ENCODE measurements around the gene RPP38. TPM values are rescaled to one million over a fixed set of nuclear protein-coding genes. Genes with fewer than 3 reads are reported as not detected.
A peak's percentile ranks its signal among the peaks of the same experiment; 100 is the strongest.

RPP38 gene
- total and polyA plus RNA-seq, 12 donors: 11.1 to 24.9 (median 13.6) TPM

- Histone ChIP-seq H3K27ac (peak overlapping the region in 1 of 5 donors; percentile 21), H3K4me1 (replicated peaks in 1 of 2) (peaks cover 9 to 29% of the 10 kb centered on the region in 2 donors), H3K36me3 (replicated peaks in 1 of 2) (peaks cover 0 to 27% of the 10 kb centered on the region in 2 donors), H3K9me3 (replicated peaks in 1 of 3) (no peaks in the 10 kb centered on the region), H3K27me3 (no peaks in the 10 kb centered on the region), H3K4me3 (no peak overlapping the region)
- no peak for DNase-seq
- WGBS, 4 donors: 59 to 79% (median 62%) methylated on average over 4 of the region's 4 CpGs
- TF ChIP-seq CTCF (IDR thresholded peaks at IDR 0.05) (no peak), POLR2A (IDR thresholded peaks at IDR 0.05) (no peak)
- intact Hi-C loops (cut with DNase I): no loop called here
Measured at GRCh38 chr10:15099886-15100285, 2.7 kb downstream of the RPP38 start.

- TF ChIP-seq POLR2A (IDR thresholded peaks at IDR 0.05) (no peak), CTCF (IDR thresholded peaks at IDR 0.05) (no peak)
- intact Hi-C loops (cut with DNase I): no loop called here
- peak in 1 of 7 donors; percentile 69 for DNase-seq
- no peak overlapping the region for H3K27ac ChIP-seq
- no peak overlapping the region for H3K4me3 ChIP-seq
- peaks cover 0 to 35% of the 10 kb centered on the region in 2 donors for H3K36me3 ChIP-seq (replicated peaks in 1 of 2)
- peaks cover 3 to 21% of the 10 kb centered on the region in 2 donors for H3K4me1 ChIP-seq (replicated peaks in 1 of 2)
- WGBS, 4 donors: 84 to 90% (median 87%) methylated on average over 9 of the region's 9 CpGs
- H3K27me3 ChIP-seq: no peaks in the 10 kb centered on the region
- no peaks in the 10 kb centered on the region for H3K9me3 ChIP-seq (replicated peaks in 1 of 3)
Measured at GRCh38 chr10:15103513-15103912, 6.4 kb downstream of the RPP38 start.

- peaks cover 0 to 35% of the 10 kb centered on the region in 2 donors for H3K36me3 ChIP-seq (replicated peaks in 1 of 2)
- intact Hi-C loops (cut with DNase I): no loop called here
- H3K27ac ChIP-seq: no peak overlapping the region
- 52 to 55% (median 54%) methylated on average over 7 to 8 of the region's 8 CpGs for WGBS, 4 donors
- H3K9me3 ChIP-seq (replicated peaks in 1 of 3): no peaks in the 10 kb centered on the region
- no peaks in the 10 kb centered on the region for H3K27me3 ChIP-seq
- DNase-seq: peak; percentile 50 to 87 (median 71)
- TF ChIP-seq CTCF (IDR thresholded peaks at IDR 0.05) (peak; percentile 74 to 89 (median 84)), POLR2A (IDR thresholded peaks at IDR 0.05) (no peak)
- H3K4me1 ChIP-seq (replicated peaks in 1 of 2): peaks cover 0 to 7% of the 10 kb centered on the region in 2 donors
- no peak overlapping the region for H3K4me3 ChIP-seq
Measured at GRCh38 chr10:15106352-15107013, 9.3 kb downstream of the RPP38 start.

DNA sequence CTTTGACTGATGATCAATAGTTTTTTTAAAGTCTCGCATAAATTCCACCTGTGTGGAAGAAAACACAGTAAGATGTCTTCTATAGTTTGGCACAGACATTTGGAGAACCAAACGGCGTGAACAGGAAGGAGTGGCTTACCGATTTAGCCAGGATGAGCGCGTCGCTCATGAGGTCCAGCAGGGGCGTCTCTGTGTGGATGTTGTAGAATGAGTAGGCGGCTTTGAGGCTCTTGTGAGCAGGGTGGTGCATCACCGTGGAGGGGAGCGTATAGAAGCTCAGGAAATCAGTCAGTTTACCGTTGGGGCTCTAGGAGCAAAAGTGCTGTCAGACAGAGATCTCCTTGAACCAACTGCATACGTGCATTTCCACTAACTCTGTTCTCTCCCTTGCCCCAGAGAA is 15.5 kb downstream of the RPP38 start:
- Histone ChIP-seq H3K27me3 (no peaks in the 10 kb centered on the region), H3K9me3 (replicated peaks in 1 of 3) (no peaks in the 10 kb centered on the region), H3K4me1 (replicated peaks in 1 of 2) (no peaks in the 10 kb centered on the region), H3K27ac (no peak overlapping the region), H3K4me3 (no peak overlapping the region), H3K36me3 (replicated peaks in 1 of 2) (no peaks in the 10 kb centered on the region)
- WGBS, 4 donors: 95 to 96% (median 95%) methylated on average over 13 of the region's 13 CpGs
- TF ChIP-seq POLR2A (IDR thresholded peaks at IDR 0.05) (no peak), CTCF (IDR thresholded peaks at IDR 0.05) (no peak)
- DNase-seq: no peak
- intact Hi-C loops (cut with DNase I): no loop called here
